ENCODE measurements around the gene CHERP. TPM values are rescaled to one million over a fixed set of nuclear protein-coding genes. Genes with fewer than 3 reads are reported as not detected.
A peak's percentile ranks its signal among the peaks of the same experiment; 100 is the strongest.

Gene CHERP
- total and polyA plus RNA-seq, 2 donors (not counting 1 experiment from before 2014, with no cell fraction given) = 38.3 to 98.9 TPM

DNA sequence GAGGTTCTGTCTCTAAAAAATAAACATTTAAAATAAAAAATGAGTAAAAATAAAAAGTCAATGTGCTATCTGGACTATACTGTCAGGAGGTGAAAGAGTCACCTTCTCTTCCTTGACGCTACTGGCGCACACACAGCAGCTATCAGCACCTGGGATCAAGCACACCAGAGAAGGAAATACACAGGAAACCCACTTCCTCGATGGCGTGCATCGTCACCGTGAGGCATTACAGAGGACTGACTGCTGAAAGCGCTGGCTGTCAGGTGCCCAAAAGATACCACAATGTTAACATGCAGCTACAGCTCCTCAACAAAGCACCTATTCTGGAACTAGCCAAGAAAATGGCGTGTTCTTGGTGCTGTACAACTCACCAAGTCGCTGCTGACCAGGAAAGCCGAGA, 23.9 kb upstream of the CHERP start:
- Mint-ChIP-seq H3K27ac (peak overlapping the region; percentile 81), H3K9me3 (ENCODE audit: insufficient read depth) (no peaks in the 10 kb centered on the region), H3K4me3 (no peak overlapping the region), H3K4me1 (peaks cover 14% of the 10 kb centered on the region), H3K27me3 (no peaks in the 10 kb centered on the region)
- intact Hi-C loops (cut with micrococcal nuclease) = no loop called here
- no peak overlapping the region for H2AFZ ChIP-seq (ENCODE audit: insufficient read depth, low read depth, low read length, poor library complexity, severe bottlenecking)
- POLR2A ChIA-PET = no interaction called here
- H3K27ac ChIP-seq (ENCODE audit: low read length in 2 of 2) = peak overlapping the region; percentile 7 to 36
- no peaks in the 10 kb centered on the region for H3K27me3 ChIP-seq (replicated peaks in 1 of 4; ENCODE audit: control extremely low read depth in 1 of 4, control insufficient read depth in 3 of 4, insufficient read depth in 4 of 4, low read length in 3 of 4)
- peaks cover 13 to 45% of the 10 kb centered on the region in 2 experiments for H3K36me3 ChIP-seq (replicated peaks in 1 of 2; ENCODE audit: control extremely low read depth in 1 of 2, control insufficient read depth in 1 of 2, extremely low read depth in 1 of 2, insufficient read depth in 2 of 2, low read length in 1 of 2)
- DNase-seq (peak; percentile 72), ATAC-seq (ENCODE audit: low read depth) (peak; percentile 85)
- CTCF ChIA-PET = interaction anchor here (0.7 kb wide), 1 partner anchor 97 kb away, joined by 3 read pairs; no protein-coding TSS in a partner anchor
- H3K9me3 ChIP-seq (ENCODE audit: control extremely low read depth in 1 of 3, control insufficient read depth in 2 of 3, insufficient read depth in 1 of 3, low read length in 2 of 3) = no peaks in the 10 kb centered on the region
- H3K79me2 ChIP-seq (ENCODE audit: control insufficient read depth, insufficient read depth, low read length) = peaks cover 35% of the 10 kb centered on the region
- peak overlapping the region; percentile 16 for H3K4me2 ChIP-seq (replicated peaks; ENCODE audit: low read depth, low read length, poor library complexity, severe bottlenecking)
- H3K9ac ChIP-seq (ENCODE audit: low read length) = no peak overlapping the region
- H3K4me1 ChIP-seq (ENCODE audit: control insufficient read depth in 2 of 2, insufficient read depth in 2 of 2, low read length in 2 of 2) = peaks cover 12 to 21% of the 10 kb centered on the region in 2 donors
- no peak overlapping the region for H3K4me3 ChIP-seq (ENCODE audit: control extremely low read depth in 1 of 5, extremely low read depth in 1 of 5, insufficient read depth in 1 of 5, low read depth in 2 of 5, low read length in 4 of 5)
- TF ChIP-seq, protein P1, sequence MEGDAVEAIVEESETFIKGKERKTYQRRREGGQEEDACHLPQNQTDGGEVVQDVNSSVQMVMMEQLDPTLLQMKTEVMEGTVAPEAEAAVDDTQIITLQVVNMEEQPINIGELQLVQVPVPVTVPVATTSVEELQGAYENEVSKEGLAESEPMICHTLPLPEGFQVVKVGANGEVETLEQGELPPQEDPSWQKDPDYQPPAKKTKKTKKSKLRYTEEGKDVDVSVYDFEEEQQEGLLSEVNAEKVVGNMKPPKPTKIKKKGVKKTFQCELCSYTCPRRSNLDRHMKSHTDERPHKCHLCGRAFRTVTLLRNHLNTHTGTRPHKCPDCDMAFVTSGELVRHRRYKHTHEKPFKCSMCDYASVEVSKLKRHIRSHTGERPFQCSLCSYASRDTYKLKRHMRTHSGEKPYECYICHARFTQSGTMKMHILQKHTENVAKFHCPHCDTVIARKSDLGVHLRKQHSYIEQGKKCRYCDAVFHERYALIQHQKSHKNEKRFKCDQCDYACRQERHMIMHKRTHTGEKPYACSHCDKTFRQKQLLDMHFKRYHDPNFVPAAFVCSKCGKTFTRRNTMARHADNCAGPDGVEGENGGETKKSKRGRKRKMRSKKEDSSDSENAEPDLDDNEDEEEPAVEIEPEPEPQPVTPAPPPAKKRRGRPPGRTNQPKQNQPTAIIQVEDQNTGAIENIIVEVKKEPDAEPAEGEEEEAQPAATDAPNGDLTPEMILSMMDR (IDR thresholded peaks at IDR 0.05) = no peak
- no peak for TF ChIP-seq EZH2 (IDR thresholded peaks at IDR 0.05; ENCODE audit: borderline replicate concordance, insufficient read depth, low read depth, low read length, poor library complexity, severe bottlenecking)
- 10% methylated on average over 10 of the region's 10 CpGs for WGBS (ENCODE audit: insufficient coverage)
- H4K20me1 ChIP-seq (ENCODE audit: control insufficient read depth, insufficient read depth, low read length, poor library complexity, severe bottlenecking) = no peaks in the 10 kb centered on the region

DNA sequence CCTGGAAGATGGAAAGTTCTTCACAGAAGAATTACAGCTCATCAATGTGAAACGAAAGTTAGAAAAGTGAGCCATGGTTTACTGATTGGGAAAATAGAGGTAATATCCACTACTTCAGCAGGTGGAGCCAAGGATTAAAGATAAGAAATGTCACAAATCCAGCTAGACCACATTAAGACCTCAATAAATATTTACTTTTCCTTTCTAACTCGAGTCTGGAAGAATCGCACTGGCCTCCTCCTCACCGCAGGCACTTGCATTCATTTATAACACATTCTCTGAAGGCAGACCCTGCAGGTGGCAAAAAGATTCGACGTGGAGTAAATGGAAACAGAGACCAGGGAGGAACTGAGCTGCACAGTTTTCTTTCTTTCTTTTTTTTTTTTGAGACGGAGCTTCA, 22.6 kb upstream of the CHERP start:
- no peaks in the 10 kb centered on the region for H4K20me1 ChIP-seq (ENCODE audit: control insufficient read depth, insufficient read depth, low read length, poor library complexity, severe bottlenecking)
- H3K4me3 ChIP-seq (ENCODE audit: control extremely low read depth in 1 of 5, extremely low read depth in 1 of 5, insufficient read depth in 1 of 5, low read depth in 2 of 5, low read length in 4 of 5) = no peak overlapping the region
- ChIA-PET POLR2A (no interaction called here), CTCF (no interaction called here)
- peaks cover 9% of the 10 kb centered on the region for H3K4me1 Mint-ChIP-seq
- H3K27me3 ChIP-seq (replicated peaks in 1 of 4; ENCODE audit: control extremely low read depth in 1 of 4, control insufficient read depth in 3 of 4, insufficient read depth in 4 of 4, low read length in 3 of 4) = no peaks in the 10 kb centered on the region
- TF ChIP-seq, protein P1 (IDR thresholded peaks at IDR 0.05) = no peak
- no peak for TF ChIP-seq EZH2 (IDR thresholded peaks at IDR 0.05; ENCODE audit: borderline replicate concordance, insufficient read depth, low read depth, low read length, poor library complexity, severe bottlenecking)
- H3K9ac ChIP-seq (ENCODE audit: low read length) = no peak overlapping the region
- H3K9me3 Mint-ChIP-seq (ENCODE audit: insufficient read depth) = no peaks in the 10 kb centered on the region
- peaks cover 28% of the 10 kb centered on the region for H3K79me2 ChIP-seq (ENCODE audit: control insufficient read depth, insufficient read depth, low read length)
- DNase-seq (no peak), ATAC-seq (ENCODE audit: low read depth) (no peak)
- H3K9me3 ChIP-seq (ENCODE audit: control extremely low read depth in 1 of 3, control insufficient read depth in 2 of 3, insufficient read depth in 1 of 3, low read length in 2 of 3) = no peaks in the 10 kb centered on the region
- intact Hi-C loops (cut with micrococcal nuclease) = no loop called here
- peak overlapping the region; percentile 29 for H3K27ac Mint-ChIP-seq
- 84% methylated on average over 6 of the region's 7 CpGs for WGBS (ENCODE audit: insufficient coverage)
- H3K27ac ChIP-seq (ENCODE audit: low read length in 2 of 2) = no peak overlapping the region
- H3K36me3 ChIP-seq (replicated peaks in 1 of 2; ENCODE audit: control extremely low read depth in 1 of 2, control insufficient read depth in 1 of 2, extremely low read depth in 1 of 2, insufficient read depth in 2 of 2, low read length in 1 of 2) = peaks cover 18 to 43% of the 10 kb centered on the region in 2 experiments
- H2AFZ ChIP-seq (ENCODE audit: insufficient read depth, low read depth, low read length, poor library complexity, severe bottlenecking) = no peak overlapping the region
- no peak overlapping the region for H3K4me2 ChIP-seq (replicated peaks; ENCODE audit: low read depth, low read length, poor library complexity, severe bottlenecking)
- H3K27me3 Mint-ChIP-seq = no peaks in the 10 kb centered on the region
- peaks cover 9 to 11% of the 10 kb centered on the region in 2 donors for H3K4me1 ChIP-seq (ENCODE audit: control insufficient read depth in 2 of 2, insufficient read depth in 2 of 2, low read length in 2 of 2)
- H3K4me3 Mint-ChIP-seq = no peak overlapping the region
